Measurements from ENCODE around the gene PRDM12. TPM values are rescaled to one million over a fixed set of nuclear protein-coding genes. Genes with fewer than 3 reads are reported as not detected.

Gene PRDM12
- total RNA-seq (2014; rRNA removed; shearing (Covaris generic)), result not detected in 2 replicates

DNA sequence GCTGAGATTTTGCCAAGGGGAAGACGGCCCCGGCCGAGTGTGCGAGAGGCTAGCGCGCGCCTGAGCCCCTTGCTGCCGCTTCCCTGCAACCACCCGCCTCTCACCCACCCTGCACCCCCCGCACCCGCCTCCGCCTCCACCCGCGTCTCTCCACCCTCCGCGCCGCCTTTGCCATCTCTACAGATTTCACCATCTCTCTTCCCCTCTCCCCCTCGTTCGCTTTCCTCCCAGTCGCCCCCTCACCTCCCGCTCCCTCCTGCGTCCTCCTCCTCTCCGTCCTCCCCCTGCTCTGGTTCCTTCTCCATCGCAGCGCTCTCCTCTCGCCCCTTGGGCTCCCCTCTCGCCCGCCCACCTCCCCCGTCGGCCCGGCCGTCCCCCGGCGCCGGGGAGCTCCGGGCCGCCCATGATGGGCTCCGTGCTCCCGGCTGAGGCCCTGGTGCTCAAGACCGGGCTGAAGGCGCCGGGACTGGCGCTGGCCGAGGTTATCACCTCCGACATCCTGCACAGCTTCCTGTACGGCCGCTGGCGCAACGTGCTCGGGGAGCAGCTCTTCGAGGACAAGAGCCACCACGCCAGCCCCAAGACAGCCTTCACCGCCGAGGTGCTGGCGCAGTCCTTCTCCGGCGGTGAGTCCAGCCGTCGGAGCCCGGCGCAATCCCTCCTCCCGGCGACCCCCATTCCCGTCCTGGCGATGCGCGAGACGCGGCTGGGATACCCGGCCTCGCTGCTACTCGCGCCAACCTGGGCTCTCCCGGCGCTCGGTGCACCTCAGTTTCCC lies at the start of gene PRDM12:
PRDM12 (plus strand) TSS at position 344 of the 778 bp plus-strand sequence; CDS start at position 404, 60 bp downstream.
- no peak for DNase-seq (ENCODE audit: low spot score)

DNA sequence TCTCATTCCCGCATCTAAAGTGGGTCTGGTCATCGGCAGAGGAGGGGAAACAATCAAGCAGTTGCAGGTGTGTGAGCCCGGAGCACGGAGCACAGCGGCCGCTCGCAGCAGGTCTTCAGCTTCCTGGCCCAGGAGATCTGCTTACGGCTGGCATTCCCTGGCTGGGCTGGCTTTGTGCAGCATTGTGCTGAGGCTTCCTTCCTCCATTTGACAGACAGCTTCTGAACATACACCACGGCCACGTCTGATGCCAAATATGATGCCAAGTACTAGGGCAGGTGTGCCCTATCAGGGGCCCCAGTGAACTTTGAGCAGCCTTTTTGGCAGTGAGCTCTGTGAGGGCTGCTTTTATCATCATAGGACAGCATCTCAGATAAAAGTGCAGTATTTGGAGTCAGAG lies 47.9 kb upstream of the PRDM12 start:
- DNase-seq (ENCODE audit: low spot score), result no peak

DNA sequence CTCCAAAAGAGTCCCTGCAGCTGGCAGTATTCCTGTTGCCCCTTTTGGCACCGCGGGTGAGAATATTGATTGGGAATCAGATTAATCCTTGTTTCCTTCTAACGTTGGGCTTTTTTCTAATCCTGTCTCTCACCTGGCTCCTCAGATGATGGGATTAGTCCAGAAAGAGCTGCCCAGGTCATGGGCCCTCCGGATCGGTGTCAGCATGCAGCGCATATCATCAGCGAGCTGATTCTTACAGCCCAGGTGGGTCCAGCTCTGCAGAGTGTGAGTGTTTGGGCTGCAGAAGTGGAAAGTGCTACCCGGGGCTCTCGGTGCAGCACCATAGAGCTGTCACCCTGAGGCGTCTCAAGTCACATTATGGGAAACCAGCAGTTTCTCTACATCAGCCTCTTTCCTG lies 40.9 kb upstream of the PRDM12 start:
- no peak for DNase-seq (ENCODE audit: low spot score)

DNA sequence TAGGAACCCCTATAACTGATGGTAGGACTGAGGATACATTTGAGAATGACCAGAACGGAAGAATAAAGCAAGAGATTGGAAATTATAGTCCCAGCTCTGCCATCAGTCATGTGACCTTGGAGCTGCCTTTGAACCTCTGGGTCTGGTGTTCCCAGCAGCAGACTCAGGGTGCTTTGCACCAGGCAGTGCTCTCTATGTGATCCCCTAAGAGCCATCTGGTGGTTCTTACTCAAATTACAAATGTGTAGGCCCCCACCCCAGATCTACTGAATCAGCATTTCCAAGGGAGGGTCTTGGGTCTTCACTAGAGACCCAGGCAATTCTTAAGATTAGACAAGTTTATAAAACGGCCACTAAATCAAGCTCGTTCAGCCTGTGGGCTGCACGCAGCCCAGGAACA lies 40.2 kb upstream of the PRDM12 start:
- no peak for DNase-seq (ENCODE audit: low spot score)

DNA sequence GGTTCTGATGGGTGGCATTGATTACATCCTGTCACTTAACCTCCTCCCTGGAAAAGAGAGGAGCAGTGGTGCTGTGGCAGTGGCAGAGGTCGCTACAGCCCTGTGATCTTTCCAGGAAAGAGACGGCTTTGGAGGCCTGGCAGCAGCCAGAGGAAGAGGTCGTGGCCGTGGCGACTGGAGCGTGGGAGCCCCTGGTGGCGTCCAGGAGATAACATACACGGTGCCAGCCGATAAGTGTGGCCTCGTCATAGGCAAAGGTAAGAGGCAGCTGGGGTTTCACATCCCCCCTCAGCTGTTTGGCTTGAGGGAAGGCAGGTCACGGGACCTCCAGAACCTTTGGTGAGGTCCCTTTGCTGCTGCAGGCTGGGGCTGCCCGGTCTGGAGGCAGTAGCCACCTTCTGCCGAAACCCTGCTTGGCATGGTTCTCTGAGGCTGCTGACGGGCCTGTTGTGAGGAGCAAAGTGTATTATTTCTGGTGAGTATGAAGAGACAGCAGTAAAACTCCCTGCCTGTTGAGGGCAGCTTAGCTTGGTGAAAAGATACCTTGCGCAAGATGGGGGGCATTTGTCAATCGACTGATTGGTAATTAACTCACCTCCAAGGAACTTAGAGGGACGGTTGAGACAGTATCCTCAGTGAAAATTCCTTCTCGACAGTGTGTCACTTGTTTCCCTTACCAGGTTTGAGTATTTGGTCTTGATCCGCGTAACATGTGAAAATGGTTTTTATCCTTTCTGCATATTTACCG lies 38.0 kb upstream of the PRDM12 start:
- no peak for DNase-seq (ENCODE audit: low spot score)

DNA sequence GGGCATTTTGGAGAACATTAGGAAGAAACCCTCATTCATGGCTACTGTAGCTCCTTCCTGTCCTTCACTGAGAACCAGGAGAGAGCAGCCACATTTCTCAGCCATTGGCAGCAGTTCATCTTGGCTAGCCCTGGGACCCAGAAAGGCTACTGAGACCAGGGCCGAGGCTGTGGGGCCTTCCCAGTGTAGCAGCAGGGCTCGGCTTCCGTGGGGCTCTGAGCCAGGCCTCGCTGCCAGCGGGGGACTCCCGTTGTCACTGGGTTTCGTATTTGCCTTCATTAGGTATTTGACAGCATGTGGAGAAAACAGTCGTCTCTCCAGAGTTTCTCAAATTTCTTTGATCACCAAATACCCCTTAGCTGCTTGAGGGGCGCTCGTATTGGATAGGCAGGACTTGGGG lies 37.3 kb upstream of the PRDM12 start:
- no peak for DNase-seq (ENCODE audit: low spot score)

DNA sequence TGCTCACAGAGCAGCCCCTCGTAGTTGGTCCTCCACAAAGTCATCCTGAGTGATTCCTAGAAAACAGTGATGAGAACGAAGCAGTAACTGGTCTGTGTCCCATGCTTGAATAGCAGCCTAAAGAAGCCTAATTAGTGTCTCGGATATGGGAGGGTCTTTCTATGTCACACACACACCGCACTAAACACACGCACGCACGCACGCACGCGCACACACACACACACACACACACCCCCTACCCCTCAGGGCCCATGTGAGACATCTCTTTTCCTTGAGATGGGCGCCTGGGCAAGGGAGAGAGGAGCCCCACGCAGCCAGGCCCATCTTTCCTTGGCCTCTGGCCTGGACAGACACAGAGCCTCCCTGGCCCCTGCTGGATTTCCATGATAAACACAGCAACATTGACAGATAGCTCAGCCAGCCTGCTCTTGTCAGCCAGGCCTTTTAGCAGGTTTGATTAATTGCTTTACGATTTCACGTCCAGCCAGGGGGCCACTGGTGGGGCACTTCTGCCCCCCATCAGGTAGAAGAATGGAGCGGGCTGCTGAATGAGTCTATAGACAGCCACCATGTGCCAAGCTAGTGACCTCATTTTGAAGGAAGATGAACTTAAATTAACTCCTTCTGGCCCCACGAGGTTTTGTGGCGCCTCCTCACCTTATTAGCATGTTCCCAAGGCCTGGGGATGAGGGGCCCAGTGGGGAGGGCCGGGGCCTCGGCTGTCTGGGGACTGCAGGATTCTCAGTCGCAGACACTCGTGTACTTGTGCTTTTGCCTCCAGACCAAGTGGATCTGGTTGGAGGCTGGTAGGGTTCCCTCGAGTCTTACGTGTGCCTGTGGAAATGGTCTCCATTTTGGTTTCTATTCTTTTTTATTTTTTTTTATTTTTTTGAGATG lies 36.2 kb upstream of the PRDM12 start:
- no peak for DNase-seq (ENCODE audit: low spot score)

DNA sequence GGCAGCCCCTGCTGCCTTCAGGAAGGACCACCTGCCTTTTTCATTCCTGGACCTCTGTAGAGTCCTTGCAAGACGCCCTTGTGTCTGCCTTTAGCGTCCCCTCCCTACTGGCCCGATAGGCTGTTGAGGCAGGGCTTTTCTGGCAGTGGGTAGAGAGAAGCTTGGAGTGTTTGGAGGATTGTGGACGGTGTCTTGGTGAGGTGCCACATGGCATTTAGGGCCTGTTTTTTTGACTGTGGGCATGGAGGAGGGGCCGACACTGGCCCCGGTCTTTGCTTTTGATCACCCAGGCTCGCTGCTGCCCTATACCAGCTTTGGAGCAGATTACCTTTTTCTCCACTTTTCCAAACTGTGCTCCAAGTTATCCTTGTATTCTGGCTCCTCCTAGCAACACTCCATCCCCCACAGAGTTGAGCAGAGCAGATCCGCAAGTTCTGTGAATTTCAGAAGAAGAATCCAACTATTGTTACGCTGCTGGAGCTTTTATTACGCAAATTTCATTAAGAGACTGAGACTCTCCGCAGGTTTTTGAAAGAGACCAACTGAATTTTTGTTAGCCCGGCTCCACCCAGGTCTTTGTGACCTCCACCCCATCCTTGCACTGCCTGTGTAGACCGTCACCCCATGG lies 34.8 kb upstream of the PRDM12 start:
- DNase-seq (ENCODE audit: low spot score), result no peak

DNA sequence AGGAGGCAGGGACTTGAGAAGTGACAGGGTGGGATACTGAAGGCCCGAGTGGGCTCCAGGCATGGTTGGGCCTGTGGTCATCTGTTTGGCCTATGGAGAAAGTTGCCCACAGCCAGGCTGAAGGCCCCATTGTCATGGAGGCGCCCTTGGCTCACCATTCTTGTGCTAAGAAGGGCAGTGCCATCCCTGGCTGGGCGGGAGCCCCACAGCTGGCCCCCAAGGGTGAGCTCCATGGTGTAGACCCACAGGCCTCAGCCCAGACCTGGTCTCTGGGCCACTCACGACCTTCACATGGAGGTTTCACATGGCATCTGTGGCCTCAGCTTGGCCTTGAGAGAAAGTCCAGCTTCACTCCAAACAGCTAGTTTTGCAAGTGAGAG lies 34.3 kb upstream of the PRDM12 start:
- no peak for DNase-seq (ENCODE audit: low spot score)

DNA sequence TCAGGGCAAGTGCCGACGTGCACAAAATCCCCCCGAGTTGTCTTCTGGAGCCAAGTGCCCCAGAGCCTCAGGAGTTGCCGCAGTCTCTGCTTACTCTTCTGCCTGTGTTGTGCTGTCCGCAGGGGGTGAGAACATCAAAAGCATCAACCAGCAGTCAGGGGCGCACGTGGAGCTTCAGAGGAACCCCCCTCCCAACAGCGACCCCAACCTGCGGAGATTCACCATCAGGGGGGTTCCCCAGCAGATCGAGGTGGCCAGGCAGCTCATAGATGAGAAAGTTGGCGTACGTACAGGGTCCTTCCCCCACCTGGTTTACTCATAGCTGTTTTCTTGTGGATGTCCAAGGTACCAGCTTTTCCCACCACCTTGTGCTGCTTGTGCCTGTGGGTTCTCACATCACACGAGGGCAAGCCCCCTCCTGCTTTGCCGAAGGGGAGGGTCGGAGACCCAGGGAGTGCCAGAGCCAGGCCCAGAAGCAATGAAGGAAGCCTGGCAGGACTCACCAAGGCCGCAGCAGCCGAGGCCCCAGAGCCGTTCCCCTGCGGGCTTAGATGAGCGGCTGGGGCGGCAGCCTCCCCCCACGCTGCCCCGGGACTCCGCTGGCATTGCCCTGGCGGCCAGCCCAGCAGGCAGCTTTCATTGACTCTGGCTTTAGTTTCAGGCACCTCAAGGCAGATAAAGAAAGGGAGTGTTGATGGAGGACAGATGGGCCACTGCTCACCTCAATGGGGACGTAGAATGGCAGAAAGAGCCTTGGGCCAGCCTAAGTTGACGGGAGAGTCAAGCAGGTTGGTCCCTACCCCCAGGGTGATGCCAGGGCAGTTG lies 33.7 kb upstream of the PRDM12 start:
- no peak for DNase-seq (ENCODE audit: low spot score)

DNA sequence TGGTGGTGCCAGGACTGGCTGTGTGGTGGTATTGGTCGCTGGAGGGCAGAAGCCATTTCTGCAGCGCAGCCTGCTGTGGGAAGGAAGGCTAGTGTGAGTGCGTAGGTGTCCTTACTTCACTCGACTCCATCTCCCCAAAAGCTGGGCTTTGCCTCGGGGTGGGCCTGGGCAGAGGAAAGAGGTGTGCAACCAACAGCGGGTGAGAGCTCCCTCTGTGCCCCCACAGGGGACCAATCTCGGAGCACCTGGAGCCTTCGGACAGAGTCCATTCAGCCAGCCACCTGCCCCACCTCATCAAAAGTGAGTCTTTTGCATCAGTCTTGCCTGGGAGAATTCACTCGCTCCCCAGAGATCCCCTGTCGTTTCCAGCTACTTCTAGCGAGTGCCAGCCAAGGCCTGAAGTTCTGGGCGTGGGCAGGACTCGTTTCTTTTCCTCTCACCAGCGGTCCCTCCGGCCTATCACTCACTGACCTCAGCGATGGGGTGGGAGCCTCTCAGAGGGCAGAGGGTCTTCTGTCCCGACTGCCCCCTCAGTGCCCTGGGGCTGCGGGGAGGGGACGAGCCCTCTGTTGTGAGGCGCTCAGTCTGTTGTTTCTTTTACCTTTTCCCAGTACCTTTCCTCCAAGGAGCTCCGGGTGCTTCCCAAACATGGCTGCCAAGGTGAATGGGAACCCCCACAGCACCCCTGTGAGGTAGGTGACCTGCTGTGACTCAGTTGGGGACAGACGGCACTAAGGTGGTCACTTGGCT lies 32.9 kb upstream of the PRDM12 start:
- no peak for DNase-seq (ENCODE audit: low spot score)

DNA sequence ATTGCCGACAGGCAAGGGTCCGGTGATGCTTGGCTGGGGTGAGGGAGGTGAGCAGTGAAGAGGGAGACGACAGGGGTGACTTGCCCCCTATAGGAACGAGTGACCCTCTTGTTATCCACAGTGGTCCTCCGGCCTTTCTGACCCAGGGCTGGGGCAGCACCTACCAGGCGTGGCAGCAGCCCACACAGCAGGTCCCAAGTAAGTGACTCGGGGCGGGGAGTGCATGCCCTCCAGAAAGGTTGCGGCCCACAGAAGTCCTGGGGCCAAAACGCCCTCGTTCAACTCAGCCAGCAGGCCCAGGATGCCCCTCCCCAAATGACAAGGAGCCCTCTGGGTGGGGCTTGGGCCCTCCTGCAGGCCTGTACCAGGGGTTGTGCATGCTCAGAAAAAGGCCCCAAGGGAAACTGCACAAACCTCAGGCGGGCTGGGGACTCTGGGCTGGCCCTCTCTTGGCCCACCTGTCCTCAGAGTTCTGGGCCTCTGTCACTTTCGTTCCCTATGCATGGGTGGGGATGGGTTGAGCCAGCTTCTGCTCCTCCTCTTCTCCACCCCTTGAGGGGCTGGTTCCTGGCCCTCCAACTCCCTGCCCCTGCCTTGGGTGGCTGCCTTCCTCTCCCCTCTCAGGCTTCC lies 32.2 kb upstream of the PRDM12 start:
- no peak for DNase-seq (ENCODE audit: low spot score)

DNA sequence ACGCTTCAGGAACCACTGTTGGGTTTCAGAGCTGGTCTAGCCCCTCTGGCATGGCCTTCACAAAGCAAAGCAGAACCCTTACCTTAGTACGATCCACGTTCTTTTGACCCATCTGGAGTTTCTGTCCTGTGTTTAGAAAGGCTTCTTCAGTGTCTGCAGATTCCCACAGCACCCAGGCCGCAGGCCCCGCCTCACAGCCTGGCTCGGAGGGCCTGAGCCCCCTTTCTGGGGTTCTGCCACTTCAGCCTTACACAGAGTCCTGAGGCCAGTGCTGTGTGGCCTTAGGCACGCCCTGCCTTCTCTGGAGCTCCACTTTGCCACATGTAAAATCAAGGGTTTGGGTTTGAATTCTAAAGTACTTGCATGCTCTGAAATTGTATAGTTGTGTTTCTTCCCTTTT lies 31.6 kb upstream of the PRDM12 start:
- no peak for DNase-seq (ENCODE audit: low spot score)

DNA sequence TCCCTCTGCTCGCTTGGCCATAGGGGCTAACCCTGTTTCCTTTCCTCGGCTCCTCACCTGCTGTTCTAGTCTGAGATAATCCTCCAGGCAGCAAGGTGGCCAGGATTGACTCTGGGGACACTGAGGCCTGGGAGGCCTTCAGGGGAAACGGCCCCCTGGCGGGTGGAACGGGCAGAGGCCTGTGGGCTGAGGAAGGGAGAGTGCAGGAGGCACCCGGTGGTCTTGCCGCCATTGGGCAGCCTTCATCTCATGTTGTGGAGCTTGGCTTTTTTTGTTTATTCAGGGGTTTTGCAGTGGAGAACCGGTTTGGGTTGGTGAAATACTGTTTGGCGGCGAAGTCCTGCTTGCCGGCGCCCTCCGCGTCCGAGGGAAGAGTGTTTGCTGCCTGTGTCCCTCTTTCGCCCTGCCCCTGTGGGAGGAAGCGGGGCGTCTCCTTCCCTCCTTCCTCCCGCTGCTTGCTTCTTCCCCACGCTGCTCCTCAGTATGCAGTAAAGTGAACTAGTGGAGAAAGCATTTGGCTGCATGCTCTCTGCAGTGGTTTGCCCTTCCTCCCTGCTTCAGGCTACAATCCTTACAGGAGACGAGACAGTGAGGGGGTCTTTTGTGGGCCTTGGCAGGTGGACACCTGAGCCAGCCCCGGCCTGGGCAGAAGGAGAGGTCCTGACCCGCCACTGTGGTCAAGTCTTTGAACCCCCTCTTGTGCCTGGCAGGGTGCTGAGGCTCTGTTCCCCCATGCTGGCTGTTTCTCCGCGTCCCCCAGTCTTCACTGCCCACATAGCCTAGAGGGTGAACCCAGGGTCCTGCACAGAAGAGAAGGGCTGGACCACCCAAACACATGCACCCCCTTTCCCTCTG lies 30.8 kb upstream of the PRDM12 start:
- no peak for DNase-seq (ENCODE audit: low spot score)

DNA sequence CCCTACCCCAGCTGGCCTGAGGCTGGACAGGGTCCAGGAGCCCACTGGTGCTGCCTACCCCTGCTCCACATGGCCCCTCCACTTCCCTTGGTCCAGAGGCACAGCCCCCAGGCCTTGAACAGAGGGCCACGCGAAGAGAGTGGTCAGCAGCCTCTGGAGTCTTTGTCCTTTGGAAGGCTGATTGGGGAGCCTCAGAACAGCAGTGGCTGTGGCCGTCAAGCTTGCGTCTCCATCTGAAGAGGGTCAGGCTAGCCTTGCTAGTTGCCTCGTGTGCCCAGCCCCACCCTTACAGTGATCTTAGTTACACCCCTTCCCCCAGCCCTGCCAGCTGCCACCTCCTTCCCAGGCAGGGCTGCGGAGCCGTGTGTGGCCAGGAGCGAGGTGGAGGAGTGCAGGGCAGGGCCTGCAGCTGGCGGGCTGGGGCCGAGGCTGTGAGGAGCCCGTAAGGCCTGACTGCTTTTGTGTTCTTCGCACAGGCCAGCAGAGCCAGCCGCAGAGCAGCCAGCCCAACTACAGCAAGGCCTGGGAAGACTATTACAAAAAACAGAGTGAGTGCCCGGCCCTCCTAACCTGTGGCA lies 30.1 kb upstream of the PRDM12 start:
- no peak for DNase-seq (ENCODE audit: low spot score)

DNA sequence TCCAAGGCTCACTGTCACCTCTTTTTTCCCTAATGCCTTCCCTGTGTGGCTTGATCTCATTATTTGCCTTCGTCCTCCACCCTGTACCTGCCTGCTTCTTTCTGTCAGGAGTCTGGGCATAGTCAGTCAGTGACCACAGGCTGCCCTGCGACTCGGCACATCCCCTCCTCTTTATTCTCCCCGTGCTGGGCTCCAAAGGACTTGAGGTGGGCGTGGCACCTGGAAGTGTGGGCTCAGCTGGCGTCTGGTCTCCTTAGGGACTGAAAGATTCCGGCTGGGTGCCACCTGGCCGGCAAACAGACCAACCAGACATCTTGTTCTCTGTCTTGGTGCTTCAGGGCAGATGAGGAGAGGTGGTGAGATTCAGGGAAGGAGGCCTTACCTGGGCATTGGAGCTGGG lies 29.6 kb upstream of the PRDM12 start:
- DNase-seq (ENCODE audit: low spot score), result no peak

DNA sequence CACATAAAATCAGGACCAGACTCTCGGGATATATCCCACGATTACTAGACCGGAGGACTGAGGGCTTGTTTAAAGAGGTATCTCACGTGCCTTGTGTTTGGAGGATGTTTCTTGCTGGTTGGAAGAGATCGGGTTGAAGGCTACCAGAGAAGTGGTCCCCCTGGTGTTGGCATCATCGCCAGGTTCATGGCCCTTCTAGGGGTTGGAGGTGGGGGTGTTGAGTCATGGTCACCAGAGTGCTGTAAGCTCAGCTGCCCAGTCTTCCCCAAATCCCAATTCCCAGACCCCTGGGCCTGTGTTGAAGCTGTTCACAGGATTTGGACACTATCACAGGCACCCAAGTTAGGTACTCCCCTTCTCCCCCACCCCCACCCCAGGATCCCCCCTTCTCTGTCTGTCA lies 29.1 kb upstream of the PRDM12 start:
- DNase-seq (ENCODE audit: low spot score), result no peak
